Suprapubic skin (tissue), 4 donors: ENCODE data around the gene PASK.

Experiments used
- EP300 ChIP-seq: sonication (generic); formaldehyde crosslinking; IDR thresholded peaks from one replicate; pipeline ENCODE4 v1.6.1; 2017; ENCODE audit warnings: antibody characterized with exemption
- POLR2A ChIP-seq, 2 donors: fragments of 450-650 bp; IDR thresholded peaks; one replicate each; pipeline ENCODE4 v1.6.1; 2017; ENCODE audit warnings: antibody characterized with exemption in 2 of 2, mild to moderate bottlenecking in 2 of 2, moderate library complexity in 2 of 2
- POLR2AphosphoS5 ChIP-seq, 3 donors: sonication (generic); formaldehyde crosslinking; IDR thresholded peaks; one replicate each; pipeline ENCODE4 v1.6.1; 2017; ENCODE audit warnings: antibody characterized with exemption in 3 of 3
- TF ChIP-seq, protein P1 (sequence below), 2 donors: fragments of 200-600 bp in 1 of 2; fragments of 450-650 bp in 1 of 2; sonication (generic) in 1 of 2; IDR thresholded peaks; one replicate each; pipeline ENCODE4 v1.5.1; 2016 to 2019; ENCODE audit warnings: antibody characterized with exemption in 2 of 2, mild to moderate bottlenecking in 1 of 2, moderate library complexity in 1 of 2

- TF ChIP-seq POLR2A (IDR thresholded peaks at IDR 0.05) (no peak), POLR2AphosphoS5 (IDR thresholded peaks at IDR 0.05) (no peak), EP300 (no peak)
- TF ChIP-seq, protein P1, sequence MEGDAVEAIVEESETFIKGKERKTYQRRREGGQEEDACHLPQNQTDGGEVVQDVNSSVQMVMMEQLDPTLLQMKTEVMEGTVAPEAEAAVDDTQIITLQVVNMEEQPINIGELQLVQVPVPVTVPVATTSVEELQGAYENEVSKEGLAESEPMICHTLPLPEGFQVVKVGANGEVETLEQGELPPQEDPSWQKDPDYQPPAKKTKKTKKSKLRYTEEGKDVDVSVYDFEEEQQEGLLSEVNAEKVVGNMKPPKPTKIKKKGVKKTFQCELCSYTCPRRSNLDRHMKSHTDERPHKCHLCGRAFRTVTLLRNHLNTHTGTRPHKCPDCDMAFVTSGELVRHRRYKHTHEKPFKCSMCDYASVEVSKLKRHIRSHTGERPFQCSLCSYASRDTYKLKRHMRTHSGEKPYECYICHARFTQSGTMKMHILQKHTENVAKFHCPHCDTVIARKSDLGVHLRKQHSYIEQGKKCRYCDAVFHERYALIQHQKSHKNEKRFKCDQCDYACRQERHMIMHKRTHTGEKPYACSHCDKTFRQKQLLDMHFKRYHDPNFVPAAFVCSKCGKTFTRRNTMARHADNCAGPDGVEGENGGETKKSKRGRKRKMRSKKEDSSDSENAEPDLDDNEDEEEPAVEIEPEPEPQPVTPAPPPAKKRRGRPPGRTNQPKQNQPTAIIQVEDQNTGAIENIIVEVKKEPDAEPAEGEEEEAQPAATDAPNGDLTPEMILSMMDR (IDR thresholded peaks at IDR 0.05) = no peak
Observed at GRCh38 chr2:241073166-241074064, 75.9 kb downstream of the PASK start.
